GM21576 (cell line): Measurements from ENCODE around the gene HIVEP3.

ENCODE experiments used
- ATAC-seq: cut with Tn5 transposase; IDR thresholded peaks from one replicate; pipeline ENCODE4 v1.9.1; 2021; ENCODE audit warnings: mild to moderate bottlenecking, moderate library complexity; ENCODE audit not compliant: unreplicated experiment

HIVEP3 gene

DNA sequence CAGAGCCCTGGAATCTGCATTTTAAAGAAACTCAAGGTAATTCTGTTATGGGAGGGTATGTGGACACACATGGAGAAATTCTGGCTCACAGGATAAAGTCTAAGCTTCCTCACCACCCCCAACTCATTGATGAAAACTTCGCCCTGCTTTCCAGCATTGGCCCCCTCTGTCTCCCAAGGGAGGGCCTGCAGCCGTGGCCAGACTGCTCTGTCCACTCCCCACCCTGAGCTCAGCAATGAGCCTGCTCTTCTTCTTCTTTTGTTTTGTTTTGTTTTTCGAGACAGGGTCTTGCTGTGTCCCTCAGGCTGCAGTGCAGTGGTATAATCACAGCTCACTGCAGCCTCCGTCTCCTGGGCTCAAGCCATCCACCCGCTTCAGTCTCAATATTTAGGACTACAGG lies 297.5 kb downstream of the HIVEP3 start:
- no peak for ATAC-seq

DNA sequence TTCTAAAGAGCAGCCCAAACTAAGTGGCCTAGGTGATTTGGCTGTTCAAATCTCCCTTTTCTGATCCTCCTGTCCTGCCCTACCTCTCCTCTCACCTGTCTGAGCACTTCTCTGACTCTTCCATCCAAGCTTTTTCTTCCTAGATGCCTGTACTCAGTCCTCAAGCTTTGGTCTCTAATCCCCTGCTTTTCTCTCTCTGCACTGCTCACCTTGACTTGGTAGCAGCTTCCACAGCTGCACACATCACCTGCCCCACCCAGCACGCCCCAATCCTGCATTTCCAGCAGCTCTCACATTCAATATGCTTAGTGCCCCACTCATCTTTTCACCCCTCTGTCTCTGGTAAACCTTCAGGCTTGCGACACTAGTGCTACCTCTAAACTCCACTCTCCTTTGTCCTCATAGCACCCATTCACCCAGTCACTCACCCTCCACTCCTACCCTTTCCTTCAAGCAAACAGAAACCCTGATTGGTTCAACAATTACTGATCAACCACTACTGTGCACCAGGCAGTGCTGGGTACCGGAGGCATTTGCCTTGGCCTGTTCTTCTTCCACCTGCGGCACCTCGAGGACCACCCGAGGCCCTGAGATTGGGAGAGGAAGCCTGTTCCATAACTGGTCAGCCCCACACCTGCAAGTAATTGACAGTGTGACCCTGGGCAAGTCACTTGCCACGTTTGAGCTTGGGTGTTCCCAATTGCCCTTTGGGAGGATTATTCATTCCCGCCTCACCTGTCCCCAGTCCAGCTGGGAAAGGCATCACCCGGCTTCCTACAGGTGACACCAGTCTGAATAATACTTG lies 298.2 kb downstream of the HIVEP3 start:
- no peak for ATAC-seq

DNA sequence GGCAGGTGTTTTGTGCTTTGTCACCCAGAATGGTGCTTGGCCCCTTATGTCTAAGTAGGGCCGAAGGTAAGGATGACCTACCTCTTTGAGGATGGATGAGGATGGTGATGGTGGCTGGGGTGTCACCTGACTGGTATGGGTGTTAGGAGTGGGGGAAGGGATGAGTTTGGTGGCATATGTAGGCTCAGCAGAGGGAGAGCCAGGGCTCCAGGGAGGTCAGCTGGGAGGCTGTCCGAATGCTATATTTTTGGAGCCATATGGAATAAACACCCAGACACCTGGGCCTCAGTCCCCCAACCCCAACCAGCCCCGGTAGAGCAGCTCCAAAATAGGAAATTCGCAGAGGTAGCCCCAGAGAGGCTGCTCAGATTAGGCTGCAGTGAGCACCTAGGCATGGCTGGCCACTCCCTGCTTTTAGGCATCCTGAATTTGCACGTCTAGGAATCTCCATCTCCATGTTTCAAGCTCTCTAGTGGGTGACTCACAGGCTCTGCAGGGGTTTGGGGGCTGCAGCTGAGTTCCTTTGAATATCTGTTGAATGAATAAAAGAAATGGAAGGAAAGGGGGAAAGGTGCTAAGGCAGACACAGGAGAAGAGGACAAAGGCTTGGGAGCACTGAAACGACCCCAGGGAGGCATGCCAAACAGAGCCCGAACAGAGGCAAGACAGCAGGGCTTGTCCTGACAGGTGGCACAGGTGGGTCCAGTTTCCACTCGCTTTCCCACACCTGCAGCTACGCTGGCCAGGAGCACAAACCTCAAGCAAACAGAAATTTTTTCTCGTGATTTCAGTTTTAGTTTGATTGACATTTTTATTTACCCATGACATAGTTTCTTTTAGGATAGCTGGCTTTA lies 299.0 kb downstream of the HIVEP3 start:
- ATAC-seq, result no peak

DNA sequence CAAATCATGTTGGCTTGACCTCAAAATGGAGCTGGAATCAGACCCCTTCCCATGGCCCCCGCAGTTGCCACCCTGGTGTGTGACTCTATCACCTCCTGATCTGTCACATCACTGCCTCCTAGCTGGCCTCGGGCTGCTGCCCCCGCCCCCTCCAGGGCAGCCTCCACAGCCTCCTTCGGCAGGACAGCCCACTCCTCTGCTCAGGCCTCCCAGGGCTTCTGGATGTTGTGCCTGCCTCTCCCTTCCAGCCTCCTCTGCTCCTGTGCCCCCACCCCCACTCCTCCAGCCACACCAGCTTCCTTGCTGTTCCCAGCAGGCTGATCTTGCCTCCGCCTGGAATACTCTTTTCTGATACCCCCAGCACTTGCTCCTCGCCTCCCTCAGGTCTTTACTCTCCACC lies 299.9 kb downstream of the HIVEP3 start:
- ATAC-seq, result no peak

DNA sequence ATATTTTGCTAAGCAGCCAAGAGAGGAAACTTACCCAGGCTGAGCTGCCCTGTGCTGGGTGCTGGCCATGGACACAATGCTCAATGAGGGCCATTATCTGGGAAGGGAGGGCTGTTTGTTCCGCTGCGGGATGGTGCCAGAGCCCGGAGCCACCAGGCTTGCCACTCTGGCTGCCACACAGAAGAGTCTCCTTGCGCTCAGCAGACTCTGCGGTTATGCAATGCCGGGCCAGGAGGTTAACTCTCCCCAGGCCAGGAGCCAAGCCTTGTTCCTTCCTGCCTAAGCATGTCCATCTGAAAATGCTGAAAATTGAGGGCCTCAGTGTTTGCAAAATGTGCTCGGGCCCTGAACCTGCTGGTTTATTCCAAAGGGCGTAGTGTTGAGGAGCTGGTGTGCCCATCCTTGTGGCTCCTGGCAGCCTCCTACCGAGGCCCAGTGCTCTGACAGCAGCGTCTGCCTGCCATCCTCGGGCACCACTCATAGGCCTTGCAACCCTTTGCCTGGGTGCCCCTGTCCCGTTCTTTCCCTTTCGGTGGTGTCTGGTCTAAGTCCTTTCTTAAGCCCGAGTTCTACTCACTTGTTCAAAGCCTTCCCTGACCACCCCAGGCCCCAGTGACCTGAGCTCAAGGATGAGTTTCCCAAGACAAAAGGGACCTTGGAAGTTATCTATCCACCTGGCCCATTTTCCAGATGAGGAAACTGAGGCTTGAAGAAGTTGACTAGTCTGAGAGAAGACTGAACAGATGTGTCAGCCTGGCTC lies 300.5 kb downstream of the HIVEP3 start:
- ATAC-seq, result no peak

DNA sequence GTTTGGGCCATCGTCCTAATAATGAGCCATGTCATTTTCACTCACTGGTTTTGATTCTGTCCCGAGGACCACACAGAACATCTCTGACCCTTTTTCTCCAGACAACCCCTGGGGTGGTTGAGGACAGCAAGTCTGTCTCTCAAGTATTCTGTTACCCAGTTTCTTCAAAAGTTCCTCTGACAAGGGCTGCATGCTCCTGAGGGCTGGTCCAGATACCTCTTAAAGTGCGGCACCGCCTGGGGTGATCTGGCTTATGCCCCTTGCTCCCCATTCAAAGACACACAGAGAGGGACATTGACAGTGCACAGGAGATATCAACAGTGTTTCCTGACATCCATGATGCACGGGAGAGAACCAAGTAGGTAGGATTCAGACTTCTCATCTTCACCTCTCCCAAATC lies 301.4 kb downstream of the HIVEP3 start:
- no peak for ATAC-seq

DNA sequence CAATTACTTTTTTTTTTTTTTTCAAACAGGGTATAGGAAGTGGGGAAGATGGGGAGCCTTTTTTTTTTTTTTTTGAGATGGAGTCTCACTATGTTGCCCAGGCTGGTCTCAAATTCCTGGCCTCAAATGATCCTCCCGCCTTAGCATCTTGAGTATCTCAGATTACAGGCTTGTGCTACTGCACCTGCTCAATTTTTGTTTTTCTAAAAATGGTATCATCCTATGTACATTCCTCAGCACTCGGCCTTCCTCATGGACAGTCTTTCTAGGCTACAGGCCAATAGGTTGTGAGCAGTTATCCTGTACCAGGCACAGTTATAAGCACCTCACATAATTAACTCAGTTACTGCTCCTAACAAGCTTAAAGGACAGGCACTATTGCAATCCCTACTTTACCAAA lies 302.2 kb downstream of the HIVEP3 start:
- no peak for ATAC-seq

DNA sequence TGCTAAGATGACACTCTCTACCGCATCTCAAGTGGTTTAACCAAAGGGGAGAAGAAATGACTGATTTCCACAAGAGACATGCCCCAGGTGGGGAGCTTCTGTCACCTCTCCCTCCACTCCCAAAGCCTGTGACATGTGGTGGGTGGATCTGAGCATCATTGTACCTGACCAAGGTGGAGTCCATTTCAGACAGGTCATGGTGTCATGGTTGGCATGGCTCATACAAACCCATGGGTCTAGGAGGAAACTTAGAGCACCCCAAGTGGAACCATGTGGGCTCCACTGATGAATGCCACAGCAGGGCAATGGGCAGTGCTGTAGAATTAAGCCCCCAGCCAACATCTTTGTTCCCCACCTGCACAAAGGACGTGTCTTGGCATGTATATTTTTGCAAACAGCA lies 302.7 kb downstream of the HIVEP3 start:
- no peak for ATAC-seq

DNA sequence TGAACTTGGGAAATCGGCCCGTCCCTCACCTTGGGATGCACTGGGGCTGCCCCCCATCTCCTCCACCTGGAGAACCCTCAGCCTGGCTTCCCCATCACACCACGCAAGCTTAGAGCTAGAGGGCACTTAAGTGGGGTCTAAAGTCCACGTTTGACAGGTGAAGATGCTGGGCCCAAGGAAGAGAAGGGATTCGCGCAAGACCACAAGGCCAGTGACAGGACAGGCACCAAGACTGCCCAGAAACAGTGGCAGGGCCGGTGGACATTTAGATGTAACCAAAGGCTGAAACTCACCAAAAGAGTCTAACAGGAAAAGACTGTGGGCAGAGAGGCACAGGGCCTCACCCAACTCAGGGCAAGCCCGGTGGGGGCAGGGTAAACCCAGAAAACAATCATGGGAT lies 303.4 kb downstream of the HIVEP3 start:
- no peak for ATAC-seq

DNA sequence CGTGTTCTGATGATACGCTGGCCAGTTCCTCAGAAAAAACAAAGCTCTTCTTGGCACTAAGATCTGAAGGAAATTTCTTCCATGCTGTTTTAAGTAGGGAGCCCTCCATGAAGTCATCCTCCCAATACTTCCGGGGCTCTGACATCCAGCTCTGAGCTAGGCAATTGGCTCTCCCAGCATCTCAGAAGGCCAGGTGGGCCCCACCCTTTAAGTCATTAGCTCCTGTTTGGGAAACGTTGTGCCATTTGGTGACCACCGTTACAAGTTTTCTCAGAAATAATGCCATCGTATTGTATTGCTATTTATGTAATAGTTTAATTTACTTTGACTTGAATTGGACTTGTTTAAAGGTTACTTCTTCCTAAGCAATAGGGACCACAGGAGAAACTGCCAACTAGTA lies 303.9 kb downstream of the HIVEP3 start:
- no peak for ATAC-seq

DNA sequence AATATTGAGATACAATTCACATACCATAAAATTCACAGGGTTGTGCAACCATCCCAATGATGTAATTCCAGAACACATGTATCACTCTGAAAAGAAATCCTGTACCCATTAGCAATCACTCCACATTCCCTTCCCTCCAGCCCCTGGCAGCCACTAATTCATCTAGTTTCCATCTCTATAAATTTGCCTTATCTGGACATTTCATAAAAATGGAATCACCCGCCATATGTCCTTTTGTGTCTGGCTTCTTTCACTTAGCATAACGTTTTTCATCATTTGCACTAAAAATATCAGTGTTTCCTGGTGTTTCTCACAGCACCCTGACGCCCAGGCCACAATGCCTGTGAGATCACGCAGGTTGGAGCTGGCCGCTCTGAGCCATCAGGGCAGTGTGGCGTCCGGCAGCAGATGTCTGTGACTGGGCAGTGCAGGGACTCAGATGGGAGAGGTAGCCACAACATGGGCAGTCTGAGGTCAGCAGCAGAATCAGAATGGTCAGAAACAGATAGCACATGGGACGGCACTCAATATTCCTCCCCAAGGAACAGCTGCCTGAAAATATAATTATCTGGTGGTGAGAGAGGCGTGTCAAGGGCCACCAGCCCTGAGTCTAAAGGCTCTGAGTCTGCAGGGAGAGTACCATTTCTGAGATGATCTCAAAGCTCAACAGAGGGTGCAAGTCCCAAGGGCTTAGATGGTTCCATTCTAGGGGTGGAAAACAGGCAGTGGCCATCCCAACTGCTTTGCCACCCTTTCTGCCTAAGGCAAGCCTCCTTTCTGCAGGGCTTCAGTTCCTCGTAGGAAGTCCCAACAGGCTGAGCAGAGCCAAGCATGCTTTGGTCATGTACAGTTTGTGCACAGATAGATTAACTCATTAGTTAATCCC lies 304.8 kb downstream of the HIVEP3 start:
- no peak for ATAC-seq

DNA sequence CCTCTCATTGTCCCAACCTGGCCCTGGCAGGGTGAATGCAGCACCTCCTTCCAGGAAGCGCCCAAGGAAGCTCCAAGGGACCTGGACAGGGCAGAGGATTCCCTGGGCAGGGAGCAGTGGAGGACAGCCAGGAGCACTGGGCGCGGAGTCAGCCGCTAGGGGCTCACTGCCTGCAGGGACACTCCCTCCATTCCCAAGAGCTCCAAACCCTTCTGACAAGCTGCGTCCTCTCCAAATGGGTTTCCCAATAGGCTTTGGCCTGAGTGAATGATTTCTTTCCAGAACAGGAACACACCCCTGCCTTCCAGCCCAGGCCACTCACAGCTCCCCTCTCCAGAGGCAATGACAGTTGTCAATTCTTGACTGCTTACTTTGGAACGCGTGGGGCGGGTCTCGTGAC lies 305.8 kb downstream of the HIVEP3 start:
- no peak for ATAC-seq

DNA sequence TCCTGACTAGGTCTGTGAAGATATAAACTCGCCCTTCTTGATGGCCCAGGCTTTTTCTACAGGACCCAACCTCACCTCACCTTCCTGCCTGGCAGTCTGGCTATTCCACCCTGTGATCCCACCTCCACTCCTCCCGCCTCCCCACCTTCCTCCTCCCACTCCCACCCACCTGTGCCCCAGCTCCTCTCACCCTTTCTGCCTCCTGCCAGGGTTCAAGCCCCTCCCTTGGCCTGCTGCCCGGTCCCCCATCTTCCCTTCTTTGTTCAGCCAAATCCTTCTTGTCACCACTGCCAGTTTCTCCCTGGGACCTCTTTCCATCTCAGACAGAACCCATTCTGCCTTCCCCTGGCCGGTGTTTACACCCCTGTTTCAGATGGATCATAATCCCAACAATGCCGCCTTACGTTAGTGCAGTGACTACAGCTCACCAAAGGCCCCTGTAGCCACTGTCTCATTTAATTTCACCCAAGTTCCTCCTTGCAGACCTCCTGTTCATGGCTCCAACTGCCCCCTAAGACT lies 306.7 kb downstream of the HIVEP3 start:
- ATAC-seq, result no peak

DNA sequence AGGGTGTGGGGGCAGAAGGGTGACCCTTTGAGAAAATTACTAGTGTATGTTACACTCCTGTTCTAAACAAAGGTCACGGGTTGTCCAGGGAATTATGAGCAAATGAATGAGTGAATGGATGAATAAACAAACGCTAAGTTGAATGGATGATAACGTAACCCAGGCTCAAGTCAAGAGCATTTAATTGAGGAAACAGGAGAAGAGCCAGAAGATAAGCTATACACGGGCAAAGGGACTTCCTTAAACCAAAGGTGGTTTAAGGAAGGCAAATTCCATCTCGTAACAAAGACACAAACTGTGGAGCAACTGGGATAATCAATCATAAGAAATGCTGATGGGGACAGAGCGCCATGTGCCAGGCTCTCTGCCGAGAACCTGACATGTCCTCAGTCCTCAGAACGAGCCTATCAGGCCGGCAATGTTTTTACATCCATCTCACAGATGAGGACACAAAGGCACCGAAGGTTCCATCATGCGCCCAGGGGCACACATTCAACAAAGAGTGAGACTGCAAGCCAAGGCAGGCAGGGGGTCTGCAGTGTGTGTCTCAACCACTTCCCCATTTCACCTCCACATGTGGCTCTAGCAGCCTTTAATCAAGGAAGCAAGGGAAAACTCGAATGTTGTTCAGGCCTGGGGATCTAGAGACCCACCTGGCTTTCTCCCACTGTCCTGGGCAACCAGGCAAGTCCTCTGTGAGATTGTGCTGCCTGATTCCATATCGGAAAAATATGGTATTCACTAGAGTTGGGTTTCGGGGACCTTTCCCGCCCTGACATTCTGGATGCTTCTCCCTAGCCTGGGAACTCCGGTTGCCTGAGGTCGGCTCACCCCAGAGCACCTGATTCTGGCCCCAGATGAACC lies 307.4 kb downstream of the HIVEP3 start:
- ATAC-seq, result no peak

DNA sequence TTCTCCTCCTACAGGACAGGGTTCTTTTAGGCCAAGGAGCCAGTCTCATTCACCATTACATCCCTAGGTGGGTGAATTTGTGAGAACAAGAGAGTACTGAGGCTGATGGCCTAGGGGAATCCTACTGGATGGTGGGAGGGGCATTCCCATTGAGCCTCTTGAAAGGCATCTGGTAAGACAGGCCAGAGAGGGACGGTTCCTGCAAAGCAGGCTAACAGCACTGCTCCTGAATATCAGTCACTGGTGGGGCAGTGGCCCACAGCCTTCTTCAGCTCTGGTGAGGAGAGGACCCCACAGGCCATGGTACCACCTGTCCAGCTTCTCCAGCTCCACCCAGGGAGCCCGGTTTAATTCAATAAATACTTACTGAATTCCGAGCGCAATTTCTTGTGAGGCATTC lies 308.4 kb downstream of the HIVEP3 start:
- no peak for ATAC-seq

DNA sequence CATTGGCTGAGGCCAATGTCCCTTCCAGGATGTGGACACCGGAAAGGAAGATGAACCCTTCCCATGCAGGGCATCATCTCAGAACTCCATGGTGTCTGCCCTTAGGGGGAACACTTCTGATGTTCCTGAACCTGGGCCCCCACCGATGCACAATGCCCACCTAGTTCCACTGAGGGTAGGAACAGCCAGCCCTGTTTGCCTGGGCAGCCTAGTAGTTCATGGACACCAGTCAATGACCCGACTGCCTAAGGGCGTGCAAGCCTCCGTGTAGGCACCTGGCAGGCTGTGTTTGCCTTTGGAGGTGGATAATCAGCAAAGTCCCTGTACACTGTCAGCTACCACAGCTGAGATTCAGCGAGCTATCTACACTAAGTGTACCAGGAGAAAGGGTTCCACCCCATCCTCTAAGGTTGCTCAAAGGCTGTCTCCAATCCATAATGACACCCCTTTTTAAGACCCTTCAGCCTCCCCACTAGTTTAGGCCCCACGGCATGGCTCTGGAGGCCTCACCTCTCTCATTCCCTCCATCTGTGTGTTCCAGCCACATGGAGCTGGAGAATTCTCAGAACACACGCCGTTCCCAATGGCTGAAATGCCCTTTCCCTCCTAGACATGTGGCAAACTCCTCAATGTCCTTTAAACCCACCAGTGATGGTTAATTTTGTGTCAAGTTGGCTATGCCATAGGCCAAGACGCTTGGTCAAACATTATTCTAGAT lies 309.4 kb downstream of the HIVEP3 start:
- ATAC-seq, result no peak

DNA sequence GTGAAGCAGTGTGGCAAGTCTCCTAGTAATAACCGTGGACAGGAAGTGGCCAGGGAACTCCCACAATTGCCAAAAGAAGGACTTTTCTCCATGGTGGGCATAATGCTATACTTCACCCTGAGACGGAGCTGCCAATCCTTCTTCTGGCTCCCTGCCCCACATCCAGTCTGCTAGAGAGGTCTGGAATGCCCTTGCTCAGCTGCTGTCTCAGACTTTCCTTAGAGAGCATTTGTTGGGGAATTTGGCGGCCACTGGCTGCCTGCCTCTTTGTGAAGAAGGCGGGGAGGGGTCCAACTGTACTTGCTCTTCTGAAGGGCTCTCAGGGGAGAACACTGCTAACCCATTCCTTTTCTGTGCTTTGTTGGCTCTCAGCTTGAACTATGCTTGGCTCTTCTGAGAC lies 310.5 kb downstream of the HIVEP3 start:
- no peak for ATAC-seq

DNA sequence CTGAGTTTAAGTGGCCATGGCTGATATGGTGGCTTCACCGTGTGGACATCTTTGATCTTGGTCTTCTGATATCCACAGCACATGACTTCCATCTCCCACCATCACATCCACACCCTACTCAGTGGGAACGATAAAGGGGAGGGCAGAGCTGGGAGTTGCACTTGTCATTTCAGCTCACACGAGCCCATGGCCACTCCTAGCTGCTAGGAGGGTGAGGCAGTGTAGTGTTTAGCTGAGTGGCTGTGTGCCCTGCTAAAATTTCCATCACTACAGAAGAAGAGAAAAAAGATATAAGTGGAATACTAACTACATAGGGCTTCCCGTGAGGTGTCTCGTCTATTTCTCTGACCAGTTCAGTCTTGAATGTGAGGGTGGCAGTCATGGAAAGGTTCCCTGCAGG lies 310.9 kb downstream of the HIVEP3 start:
- ATAC-seq, result no peak

DNA sequence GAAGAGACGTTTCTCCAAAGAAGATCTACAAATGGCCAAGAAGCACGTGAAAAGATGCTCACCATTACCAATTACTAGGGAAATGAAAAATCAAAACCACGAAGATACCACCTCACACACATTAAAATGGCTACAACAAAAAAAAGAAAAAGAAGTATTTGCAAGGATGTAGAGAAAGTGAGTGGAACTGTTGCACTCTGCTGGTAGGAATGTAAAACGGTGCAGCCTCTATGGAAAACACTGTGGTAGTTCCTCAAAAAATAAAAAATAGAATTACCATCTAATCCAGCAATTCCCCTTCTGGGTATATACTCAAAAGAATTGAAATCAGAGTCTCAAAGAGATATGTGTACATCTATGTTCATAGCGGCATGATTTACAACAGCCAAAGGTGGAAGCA lies 318.8 kb downstream of the HIVEP3 start:
- no peak for ATAC-seq
